SKM-1 (cell line): ENCODE results near the gene NAIP.
"Not testable (repeated sequence)": the region's sequence is repeated elsewhere in the genome, so short reads cannot be mapped to it uniquely, and the experiment has no call there.

Source experiments
- DNase-seq: peaks from one replicate; lab custom pipeline; 2025; ENCODE audit not compliant: unreplicated experiment; lab: John Stamatoyannopoulos, UW

Gene NAIP, protein sequence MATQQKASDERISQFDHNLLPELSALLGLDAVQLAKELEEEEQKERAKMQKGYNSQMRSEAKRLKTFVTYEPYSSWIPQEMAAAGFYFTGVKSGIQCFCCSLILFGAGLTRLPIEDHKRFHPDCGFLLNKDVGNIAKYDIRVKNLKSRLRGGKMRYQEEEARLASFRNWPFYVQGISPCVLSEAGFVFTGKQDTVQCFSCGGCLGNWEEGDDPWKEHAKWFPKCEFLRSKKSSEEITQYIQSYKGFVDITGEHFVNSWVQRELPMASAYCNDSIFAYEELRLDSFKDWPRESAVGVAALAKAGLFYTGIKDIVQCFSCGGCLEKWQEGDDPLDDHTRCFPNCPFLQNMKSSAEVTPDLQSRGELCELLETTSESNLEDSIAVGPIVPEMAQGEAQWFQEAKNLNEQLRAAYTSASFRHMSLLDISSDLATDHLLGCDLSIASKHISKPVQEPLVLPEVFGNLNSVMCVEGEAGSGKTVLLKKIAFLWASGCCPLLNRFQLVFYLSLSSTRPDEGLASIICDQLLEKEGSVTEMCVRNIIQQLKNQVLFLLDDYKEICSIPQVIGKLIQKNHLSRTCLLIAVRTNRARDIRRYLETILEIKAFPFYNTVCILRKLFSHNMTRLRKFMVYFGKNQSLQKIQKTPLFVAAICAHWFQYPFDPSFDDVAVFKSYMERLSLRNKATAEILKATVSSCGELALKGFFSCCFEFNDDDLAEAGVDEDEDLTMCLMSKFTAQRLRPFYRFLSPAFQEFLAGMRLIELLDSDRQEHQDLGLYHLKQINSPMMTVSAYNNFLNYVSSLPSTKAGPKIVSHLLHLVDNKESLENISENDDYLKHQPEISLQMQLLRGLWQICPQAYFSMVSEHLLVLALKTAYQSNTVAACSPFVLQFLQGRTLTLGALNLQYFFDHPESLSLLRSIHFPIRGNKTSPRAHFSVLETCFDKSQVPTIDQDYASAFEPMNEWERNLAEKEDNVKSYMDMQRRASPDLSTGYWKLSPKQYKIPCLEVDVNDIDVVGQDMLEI (N-terminal part only)

DNA sequence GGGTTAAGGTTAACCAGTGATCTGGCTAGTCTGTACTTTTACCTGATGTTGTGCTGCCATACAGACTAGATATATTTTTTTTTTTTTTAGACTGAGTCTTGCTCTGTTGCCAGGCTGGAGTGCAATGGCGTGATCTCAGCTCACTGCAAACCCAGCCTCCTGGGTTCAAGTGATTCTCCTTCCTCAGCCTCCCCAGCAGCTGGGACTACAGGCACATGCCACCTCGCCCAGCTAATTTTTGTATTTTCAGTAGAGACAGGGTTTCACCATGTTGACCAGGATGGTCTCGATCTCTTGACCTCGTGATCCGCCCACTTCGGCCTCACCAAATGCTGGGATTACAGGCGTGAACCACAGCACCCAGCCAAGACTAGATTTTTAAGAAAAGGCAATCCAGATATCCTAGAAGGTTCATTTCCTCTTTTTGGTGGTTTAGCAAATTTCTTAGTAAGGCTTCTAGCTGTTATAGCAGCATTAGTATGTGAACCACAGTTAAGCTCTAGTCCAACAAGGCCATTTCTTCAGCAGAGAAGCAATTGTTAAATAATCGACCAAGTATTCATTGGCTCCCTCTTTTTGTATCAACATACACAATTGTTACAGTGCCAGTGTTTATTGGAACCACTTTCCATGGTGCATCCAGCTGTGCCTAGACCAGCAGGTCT is at the start of gene NAIP:
Gene NAIP, minus strand, starts transcription at position 51 of the 665 bp plus-strand sequence. CDS start 12,424 bp downstream, outside the sequence.
- not testable (repeated sequence) for DNase-seq

DNA sequence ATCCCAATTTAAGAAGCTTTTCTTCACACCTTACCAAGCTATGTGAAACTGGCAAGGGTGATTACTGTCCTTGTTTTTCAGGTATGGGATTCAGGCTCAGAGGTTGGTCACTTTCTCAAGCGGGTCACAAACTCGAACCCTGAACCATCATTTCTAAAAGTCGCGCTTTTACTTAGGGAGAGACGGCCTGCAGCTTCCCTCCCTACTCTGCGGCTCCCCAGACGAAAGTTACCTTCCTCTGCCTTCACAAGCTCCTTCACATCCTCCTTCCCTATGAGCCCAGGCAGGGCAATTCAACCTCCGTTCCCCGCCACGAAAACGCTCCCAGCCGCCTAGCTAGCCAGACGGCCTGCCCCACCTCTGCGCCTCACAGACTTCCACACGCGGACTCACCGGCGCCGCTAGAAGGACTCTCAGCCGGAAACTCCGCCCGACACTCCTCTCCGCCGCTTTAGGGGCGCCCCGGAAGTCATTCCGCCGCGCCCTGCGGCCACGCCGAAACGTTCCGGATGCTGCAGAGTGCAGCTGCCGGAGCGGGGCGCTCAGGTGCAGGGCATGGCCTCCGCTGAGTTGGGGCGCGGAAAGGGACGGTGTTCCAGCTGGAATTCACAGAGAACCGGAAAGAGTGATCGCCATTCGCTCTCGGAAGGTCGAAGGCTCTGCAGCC is 42.3 kb upstream of the NAIP start, which contains the start of gene GTF2H2:
Gene GTF2H2, minus strand, starts transcription at position 415 of the 667 bp plus-strand sequence. CDS start 4,913 bp downstream, outside the sequence.
- not testable (repeated sequence) for DNase-seq

DNA sequence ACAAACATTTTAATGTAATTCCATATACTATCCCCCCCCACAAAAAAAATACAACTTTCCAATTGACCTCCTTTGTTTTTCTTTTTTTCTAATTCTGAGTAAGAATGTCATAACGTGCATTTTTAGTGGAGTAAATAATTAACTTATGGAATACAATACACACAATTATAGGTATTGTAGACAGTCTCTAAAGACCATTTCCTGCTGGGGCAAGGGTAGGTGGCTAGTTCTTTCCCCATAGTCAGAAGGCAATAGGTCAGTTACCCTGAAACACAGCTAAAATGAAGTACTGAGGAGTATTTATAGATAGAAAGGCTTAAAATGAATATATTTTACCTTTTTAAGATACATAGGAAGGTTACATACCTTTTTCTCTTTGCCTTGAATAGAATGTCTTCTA is 36.2 kb upstream of the NAIP start:
- DNase-seq = not testable (repeated sequence)

DNA sequence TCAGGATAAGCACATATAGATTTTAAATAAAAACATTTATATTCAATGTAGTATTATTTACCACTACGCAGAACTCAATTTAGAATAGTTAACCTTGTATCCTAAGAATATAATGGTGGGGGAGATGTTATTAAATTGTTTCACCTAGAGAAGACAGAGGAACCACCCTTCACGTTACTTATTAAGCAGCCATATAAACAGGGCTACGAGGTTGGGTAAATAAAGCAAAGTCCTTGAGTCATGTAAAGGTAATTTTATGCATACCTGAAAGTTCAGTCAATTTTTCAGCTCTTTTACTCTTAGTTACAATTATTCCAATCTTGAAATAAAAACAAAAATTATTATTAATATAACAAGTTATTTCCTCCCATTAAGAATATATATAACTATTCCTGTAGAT is 34.3 kb upstream of the NAIP start:
- not testable (repeated sequence) for DNase-seq

DNA sequence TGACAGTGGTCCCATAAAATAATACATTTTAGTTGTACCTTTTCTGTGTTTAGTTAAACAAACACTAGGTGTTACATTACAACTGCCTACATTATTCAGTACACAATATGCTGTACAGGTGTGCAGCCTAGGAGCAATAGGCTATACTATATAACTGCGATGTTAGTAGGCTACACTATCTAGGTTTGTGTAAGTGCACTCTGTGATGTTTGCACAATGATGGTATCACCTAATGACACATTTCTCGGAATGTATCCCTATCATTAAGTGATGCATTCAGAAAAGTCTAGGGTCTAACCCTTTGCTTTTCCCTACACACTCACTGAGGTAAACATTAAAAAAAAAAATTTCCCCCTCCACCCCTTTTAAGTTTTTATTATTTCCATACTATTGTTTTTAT is 19.7 kb upstream of the NAIP start:
- not testable (repeated sequence) for DNase-seq

DNA sequence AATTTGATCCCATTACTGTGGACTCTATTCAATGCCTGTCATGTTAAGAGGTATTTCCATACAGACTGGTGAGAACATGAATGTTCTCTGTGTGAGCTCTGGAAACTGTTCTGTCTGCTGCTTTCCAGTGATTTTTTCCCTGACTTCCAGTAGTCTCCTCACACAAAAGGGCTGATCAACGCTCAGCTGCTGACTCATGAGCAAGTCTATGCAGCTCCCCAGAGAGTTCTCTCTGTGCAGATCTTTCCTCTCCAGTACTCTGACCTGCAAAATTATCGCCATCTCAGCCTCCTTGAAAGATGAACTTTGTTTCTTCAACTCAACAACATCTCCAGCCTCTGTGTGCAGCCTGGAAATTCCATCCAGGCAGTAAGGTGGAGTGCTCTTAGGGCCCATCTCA is 19.0 kb upstream of the NAIP start:
- DNase-seq = not testable (repeated sequence)

DNA sequence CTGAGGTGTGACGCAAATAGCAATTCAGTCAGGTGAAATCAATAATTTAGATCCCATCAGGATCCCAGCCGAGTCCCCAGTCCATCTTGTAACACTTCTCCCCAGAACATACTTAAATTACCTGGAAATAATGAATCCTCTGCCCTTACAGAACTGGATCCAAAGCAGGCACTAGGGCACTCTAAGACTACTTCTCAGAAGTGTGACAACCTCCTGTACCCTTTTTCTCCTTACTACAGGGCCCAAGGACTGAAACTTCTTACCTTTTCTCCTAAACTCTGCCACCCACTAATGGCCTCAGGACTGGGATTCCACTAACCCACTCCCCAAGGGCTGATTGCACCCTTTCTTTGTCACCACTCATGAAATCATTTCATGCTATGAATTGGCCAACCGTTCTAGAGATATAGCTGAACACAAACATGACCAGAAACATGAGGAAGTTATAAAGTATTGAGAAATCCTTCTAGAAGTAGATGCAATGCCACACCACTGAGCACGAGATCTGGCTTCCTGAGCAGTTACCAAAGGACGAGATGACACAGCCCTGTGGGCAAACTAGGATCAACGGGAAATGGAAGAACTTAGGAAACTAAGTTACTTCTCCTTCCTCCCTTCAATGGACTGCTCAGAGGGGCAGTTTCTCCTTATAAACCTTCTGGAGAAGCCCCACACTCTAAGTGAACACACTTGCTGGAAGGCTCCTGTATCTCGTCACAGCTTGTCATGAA is 6.1 kb upstream of the NAIP start:
- DNase-seq = not testable (repeated sequence)

DNA sequence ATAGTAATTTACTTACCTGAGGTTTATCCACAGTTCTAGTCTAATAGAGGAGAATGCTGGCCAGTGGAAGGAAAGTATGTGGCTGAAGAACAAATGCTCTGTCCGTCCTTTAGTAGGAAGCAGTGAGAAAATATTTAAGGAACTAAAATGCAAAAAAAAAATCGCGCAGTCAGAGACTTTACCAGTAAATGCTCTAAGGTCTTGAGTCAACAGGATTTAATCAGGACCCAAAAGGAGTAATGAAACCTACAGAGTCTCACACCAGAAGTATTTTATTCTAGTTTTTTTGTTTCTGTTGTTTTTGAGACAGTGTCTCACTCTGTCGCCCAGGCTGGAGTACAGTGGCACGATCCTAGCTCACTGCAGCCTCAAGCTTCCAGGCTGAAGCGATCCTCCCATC is 4.5 kb downstream of the NAIP start:
- DNase-seq = not testable (repeated sequence)

DNA sequence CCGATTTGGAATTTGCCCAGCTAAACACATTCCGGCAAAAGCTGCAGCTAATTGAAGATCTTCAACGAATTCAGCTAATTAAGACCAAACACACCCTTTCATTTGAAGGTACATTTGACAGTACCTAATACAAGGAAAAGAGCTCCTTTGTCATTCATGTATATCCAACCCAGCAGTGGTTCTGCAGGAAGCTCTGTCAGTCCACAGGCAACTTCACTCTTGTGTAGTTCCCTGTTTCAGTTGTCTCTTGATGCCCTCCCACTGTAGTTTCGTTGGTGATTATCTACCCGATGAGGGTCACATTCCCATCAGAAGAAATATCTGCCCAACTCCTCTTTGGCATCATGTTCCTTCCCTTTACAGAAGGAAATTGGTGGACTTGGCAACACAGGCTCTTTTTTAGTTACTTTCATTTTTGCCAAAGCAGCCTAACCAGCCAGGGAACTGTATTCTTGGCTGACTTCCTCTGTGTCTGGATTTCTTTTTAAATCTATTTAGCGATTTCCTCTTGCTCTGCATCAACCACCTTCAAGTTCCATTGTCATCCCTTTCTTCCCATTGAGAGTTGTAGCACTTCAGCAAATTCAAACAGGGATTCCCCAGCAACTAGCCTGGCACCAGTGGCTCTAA is 6.6 kb downstream of the NAIP start:
- DNase-seq = not testable (repeated sequence)

DNA sequence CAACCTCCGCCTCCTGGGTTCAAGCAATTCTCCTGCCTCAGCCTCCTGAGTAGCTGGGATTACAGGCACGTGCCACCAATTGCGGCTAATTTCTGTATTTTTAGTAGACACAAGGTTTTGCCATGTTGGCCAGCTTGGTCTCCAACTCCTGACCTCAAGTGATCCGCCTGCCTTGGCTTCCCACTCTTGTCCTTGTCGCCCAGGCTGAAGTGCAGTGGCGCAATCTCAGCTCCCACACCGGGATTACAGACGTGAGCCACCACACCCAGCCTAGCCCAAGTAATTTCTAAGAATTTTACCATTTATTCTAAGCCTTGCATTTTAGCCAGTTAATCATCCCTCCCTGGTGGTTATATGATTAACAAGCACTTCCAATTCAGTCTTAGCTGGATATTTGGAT is 11.0 kb downstream of the NAIP start:
- DNase-seq = no peak

DNA sequence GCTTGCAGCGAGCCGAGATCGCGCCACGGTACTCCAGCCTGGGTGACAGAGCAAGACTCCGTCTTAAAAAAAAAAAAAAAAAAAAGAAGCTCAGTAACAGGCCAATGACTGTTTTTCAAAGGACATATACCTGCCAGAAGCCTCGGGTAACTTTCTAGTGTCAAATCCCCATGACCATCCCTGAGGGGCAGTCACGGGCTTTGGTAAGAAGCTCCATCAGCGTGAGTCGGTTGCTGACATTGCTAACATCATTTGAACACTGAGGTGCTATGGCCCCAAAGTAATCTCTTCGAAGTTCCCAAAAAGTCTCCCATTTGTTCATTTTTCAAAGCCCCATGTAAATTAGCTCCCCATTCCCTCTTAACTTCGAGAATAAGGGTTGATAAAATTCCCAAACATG is 11.6 kb downstream of the NAIP start:
- DNase-seq = no peak

DNA sequence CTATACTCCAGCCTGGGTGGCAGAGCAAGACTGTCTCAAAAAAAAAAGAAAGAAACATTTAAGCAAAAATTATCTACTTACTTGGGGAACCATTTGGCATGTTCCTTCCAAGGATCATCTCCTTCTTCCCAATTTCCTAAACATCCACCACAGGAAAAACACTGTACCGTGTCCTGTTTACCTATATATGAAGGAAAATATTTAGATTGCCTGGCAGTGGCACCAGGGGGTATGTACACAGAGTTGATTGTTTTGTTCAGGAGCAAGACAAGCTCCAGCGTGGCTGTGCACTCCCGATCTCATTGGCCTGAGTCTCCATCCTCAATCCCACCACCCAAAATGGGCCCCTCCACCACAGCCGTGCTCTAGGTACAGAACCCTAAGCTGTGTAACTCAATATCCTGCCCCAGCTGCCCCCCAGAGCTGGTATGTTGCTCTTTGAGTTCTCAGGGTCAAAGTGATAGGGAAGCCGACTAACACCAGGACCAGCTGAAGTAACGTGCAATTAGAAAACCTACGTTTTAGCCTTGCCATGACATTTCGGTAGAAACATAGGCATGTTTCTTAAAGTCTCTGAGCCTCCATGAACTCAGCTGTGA is 13.8 kb downstream of the NAIP start:
- DNase-seq = no peak

DNA sequence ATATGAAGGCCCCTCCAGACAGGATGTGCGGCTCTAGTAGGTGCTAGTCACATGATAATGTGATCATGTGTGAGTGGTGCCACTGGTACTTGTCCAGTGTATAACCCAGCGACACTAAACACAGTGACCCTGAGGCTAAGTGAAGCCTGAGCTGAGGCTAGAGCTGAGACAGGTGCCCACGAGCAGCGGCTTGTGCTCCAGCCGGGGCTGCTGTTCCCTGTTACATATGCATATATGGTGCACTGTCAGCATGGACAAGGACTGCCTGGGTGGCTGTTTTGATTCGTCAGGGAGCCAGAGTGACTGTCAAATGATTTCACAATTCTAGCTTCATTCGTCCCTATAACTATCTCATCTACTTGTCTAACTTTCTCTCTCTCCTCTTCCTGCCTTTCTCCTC is 18.2 kb downstream of the NAIP start:
- DNase-seq = not testable (repeated sequence)

DNA sequence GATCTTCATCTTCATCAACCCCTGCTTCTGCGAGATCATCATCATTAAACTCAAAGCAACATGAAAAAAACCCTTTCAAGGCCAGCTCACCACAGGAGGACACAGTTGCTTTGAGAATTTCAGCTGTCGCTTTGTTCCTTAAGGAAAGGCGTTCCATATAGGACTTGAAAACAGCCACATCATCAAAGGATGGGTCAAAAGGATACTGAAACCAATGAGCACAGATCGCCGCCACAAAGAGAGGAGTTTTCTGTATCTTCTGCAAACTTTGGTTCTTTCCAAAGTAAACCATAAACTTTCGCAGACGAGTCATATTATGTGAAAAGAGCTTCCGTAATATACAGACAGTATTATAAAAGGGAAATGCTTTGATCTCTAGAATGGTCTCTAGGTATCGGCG is 40.3 kb downstream of the NAIP start:
- not testable (repeated sequence) for DNase-seq

DNA sequence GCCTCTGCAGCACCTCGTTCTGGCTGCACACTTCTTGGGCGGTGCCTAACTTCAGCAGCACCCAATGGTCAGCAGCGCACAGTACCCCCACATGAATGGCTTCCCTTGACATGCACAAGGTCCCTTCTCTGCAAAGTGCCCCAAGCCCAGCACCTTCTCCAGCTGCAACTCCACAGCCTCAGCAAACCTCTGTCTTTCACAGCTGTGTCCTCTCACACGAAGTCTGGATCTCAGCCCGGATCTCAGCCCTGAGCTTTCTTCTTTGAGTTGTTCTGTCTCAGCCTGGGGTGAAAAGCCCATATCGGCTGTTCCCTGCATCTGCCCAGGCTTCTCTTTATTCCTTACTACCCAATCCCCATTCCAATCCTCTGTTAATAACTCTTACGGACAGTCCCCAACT is 57.9 kb downstream of the NAIP start:
- DNase-seq = not testable (repeated sequence)

DNA sequence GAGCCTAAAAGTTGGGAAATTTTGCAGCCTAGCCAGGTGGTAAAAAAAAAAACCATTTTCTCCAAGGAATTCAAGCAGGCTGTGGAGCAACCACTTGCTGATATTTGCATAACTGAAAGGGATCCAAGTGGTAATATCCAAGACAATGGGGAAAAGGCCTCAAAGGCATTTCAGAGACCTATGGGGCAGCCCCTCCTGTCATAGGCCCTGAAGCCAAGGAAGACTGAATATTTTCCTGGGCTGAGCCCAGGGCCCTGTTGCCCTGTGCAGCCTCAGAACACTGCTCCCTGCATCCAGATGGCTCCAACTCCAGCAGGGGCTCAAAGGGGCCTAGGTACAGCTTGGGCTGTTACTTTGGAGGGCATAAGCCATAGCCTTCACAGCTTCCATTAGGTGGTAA is 60.6 kb downstream of the NAIP start:
- not testable (repeated sequence) for DNase-seq

DNA sequence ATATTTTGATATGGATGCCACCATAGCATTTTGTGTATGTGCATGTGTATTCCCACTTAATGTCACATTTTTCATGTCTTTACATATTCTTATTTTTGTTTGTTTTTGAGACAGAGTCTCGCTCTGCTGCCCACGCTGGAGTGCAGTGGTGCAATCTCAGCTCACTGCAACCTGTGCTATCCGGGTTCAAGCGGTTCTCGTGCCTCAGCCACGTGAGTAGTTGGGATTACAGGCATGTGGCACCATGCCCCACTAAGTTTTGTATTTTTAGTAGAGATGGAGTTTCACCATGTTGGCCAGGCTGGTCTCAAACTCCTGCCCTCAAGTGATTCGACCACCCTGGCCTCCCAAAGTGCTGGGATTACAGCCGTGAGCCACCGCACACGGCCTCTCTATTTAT is 72.1 kb downstream of the NAIP start:
- not testable (repeated sequence) for DNase-seq

DNA sequence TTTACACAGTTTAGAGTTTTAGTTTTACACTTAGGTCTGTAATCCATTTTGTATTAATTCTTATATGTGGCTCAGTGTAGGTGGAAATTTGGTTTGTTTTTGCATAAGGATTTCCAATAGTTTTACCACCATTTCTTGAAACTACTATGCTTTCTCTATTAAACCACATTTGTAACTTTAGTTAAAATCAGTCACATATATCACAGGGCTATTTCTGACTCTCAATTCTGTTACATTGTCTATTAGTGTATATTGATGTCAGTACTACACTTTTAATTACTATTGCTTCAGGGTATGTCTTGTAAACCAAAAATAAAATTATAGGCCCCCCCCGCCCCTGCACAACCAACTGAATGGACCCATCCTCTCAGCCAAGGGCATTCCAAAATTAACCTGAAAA is 92.6 kb downstream of the NAIP start:
- not testable (repeated sequence) for DNase-seq
